ENCODE results near the gene RNF144A. TPM values are rescaled to one million over a fixed set of nuclear protein-coding genes. Genes with fewer than 3 reads are reported as not detected.

Gene RNF144A
- total RNA-seq, 1 experiment from 2014 or later = 10.6 TPM

DNA sequence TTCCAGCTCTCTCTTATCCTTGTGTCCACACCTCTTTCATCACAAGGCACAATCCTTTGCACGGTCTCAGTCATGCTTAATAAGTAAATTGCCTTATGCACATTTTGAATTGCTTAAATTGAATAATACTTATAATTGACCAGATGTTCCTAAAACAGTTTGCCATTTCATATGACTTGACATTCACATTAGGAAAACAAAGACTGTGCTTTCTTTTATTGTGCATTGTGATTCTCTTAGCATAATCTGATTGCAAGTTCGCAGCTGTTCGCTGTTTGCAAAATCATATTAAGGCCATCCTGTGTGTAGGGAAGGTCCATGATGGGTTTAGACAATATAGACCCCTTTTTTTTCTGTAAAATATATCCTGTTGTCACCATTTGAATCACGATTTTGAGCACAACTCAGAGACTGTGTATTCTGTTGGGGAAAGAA lies 75.6 kb downstream of the RNF144A start:
- H4K91ac ChIP-seq (ENCODE audit: insufficient read length, low read depth, low read length) = no peak overlapping the region
- H2BK12ac ChIP-seq (ENCODE audit: insufficient read length, low read depth, low read length) = no peak overlapping the region
- TF ChIP-seq, protein P1, sequence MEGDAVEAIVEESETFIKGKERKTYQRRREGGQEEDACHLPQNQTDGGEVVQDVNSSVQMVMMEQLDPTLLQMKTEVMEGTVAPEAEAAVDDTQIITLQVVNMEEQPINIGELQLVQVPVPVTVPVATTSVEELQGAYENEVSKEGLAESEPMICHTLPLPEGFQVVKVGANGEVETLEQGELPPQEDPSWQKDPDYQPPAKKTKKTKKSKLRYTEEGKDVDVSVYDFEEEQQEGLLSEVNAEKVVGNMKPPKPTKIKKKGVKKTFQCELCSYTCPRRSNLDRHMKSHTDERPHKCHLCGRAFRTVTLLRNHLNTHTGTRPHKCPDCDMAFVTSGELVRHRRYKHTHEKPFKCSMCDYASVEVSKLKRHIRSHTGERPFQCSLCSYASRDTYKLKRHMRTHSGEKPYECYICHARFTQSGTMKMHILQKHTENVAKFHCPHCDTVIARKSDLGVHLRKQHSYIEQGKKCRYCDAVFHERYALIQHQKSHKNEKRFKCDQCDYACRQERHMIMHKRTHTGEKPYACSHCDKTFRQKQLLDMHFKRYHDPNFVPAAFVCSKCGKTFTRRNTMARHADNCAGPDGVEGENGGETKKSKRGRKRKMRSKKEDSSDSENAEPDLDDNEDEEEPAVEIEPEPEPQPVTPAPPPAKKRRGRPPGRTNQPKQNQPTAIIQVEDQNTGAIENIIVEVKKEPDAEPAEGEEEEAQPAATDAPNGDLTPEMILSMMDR (conservative IDR thresholded peaks at IDR 0.05) = no peak
- no peak overlapping the region for H3K23ac ChIP-seq (ENCODE audit: insufficient read length, low read depth, low read length)
- no peak overlapping the region for H3T11ph ChIP-seq (ENCODE audit: low read length)
- H2BK15ac ChIP-seq (ENCODE audit: low read depth, low read length) = no peak overlapping the region
- no CpG with 5 or more reads among the region's 4 CpGs for WGBS (ENCODE audit: extremely low coverage, insufficient read length, low lambda C conversion rate)
- H3K14ac ChIP-seq (ENCODE audit: insufficient read depth, low read length) = no peak overlapping the region
- no peak overlapping the region for H2BK5ac ChIP-seq (ENCODE audit: insufficient read length, low read length)
- H3K27ac ChIP-seq (ENCODE audit: insufficient read length, low read depth, low read length) = no peak overlapping the region
- Mint-ChIP-seq H3K9me3 (peaks cover 7 to 9% of the 10 kb centered on the region in 2 experiments), H3K27me3 (ENCODE audit: low read depth) (no peaks in the 10 kb centered on the region), H3K4me1 (peaks cover 10 to 13% of the 10 kb centered on the region in 2 experiments), H3K27ac (peak overlapping the region in 1 of 3 experiments; percentile 29; a peak in 2 of 7 replicates), H3K36me3 (ENCODE audit: insufficient read depth in 1 of 3, low read depth in 3 of 3) (peaks cover 9 to 23% (median 12%) of the 10 kb centered on the region in 3 experiments), H3K4me3 (no peak overlapping the region)
- DNase-seq = no peak
- no peaks in the 10 kb centered on the region for H3K79me2 ChIP-seq (ENCODE audit: insufficient read depth, low read length)
- H3K23me2 ChIP-seq (ENCODE audit: insufficient read length, low read depth, low read length, poor library complexity, severe bottlenecking) = no peaks in the 10 kb centered on the region
- no peak overlapping the region for H2AFZ ChIP-seq (ENCODE audit: low read length)
- no peak overlapping the region for H2BK20ac ChIP-seq (ENCODE audit: low read depth, low read length, poor library complexity, severe bottlenecking)
- H2BK120ac ChIP-seq (ENCODE audit: low read depth, low read length, poor library complexity, severe bottlenecking) = no peak overlapping the region
- H3K9ac ChIP-seq (ENCODE audit: extremely low read depth, insufficient read length, low read length) = no peak overlapping the region
- H3K79me1 ChIP-seq (ENCODE audit: insufficient read depth, low read depth, low read length, poor library complexity, severe bottlenecking) = no peaks in the 10 kb centered on the region
- H2AK5ac ChIP-seq (ENCODE audit: insufficient read length, low read length) = no peak overlapping the region
- no peak overlapping the region for H3K56ac ChIP-seq (ENCODE audit: insufficient read length, low read depth, low read length)
- H3K27me3 ChIP-seq (ENCODE audit: insufficient read depth, low read length) = no peaks in the 10 kb centered on the region
- no peak overlapping the region for H3K4me2 ChIP-seq (ENCODE audit: insufficient read depth, insufficient read length, low read length)
- no peak overlapping the region for H3K4ac ChIP-seq (ENCODE audit: low read depth, low read length)
- no peak overlapping the region for H3K18ac ChIP-seq (ENCODE audit: insufficient read length, low read depth, low read length)
- H4K20me1 ChIP-seq (ENCODE audit: control insufficient read depth, insufficient read depth, insufficient read length) = no peaks in the 10 kb centered on the region
- no peak overlapping the region for H4K8ac ChIP-seq (replicated peaks; ENCODE audit: insufficient read length, low read depth, low read length)
- no peak overlapping the region for H4K5ac ChIP-seq (ENCODE audit: insufficient read length, low read depth, low read length)
- no peaks in the 10 kb centered on the region for H3K4me1 ChIP-seq (ENCODE audit: insufficient read depth, low read length)
- H3K9me3 ChIP-seq (ENCODE audit: control insufficient read depth, low read depth, low read length) = no peaks in the 10 kb centered on the region

Measured in H9 (cell line).